Measurements from ENCODE around the gene SOCS1.

DNA sequence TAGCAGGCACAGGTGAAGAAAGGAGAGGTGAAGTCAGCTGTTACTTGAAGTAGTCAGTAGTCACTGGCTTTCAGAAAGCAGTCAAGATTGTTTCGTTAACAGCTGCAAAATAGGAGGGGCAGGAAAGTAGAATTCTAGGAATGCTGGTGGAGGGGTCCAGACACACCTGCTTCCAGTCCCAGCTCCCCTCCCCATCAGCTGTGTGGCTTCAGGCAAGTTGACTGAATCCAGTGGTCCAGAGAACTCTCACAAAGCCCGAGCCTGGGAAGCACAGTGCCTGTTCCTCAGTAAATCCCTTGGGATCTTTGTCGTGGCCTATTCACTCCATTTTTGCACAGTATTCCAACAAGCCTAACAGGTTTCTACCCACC is 4.6 kb upstream of the SOCS1 start:
- TF ChIP-seq CTCF (IDR thresholded peaks at IDR 0.05) (no peak), POLR2AphosphoS5 (IDR thresholded peaks at IDR 0.05) (no peak), POLR2A (IDR thresholded peaks at IDR 0.05; ENCODE audit: low read depth) (no peak), EP300 (IDR thresholded peaks at IDR 0.05) (no peak)
